NCI-H2196 (cell line): ENCODE data around the gene KLHL29.
"Not testable (repeated sequence)": the region's sequence is repeated elsewhere in the genome, so short reads cannot be mapped to it uniquely, and the experiment has no call there.

Experiments
- DNase-seq: peaks from one replicate; lab custom pipeline; 2025; ENCODE audit not compliant: unreplicated experiment; lab: John Stamatoyannopoulos, UW

Gene KLHL29

GRCh38 chr2:23705771-23706612, 321.0 kb downstream of the KLHL29 start:
- no peak for DNase-seq

- no peak for DNase-seq
Observed at GRCh38 chr2:23706613-23707078, 321.7 kb downstream of the KLHL29 start.

GRCh38 chr2:23707096-23707495, 322.1 kb downstream of the KLHL29 start:
- no peak for DNase-seq

- no peak for DNase-seq
Observed at GRCh38 chr2:23708771-23709170, 323.8 kb downstream of the KLHL29 start.

GRCh38 chr2:23709311-23709710, 324.3 kb downstream of the KLHL29 start:
- DNase-seq = no peak

GRCh38 chr2:23711979-23712755, 327.2 kb downstream of the KLHL29 start:
- no peak for DNase-seq

- no peak for DNase-seq
Observed at GRCh38 chr2:23712756-23713151, 327.8 kb downstream of the KLHL29 start.

- DNase-seq = no peak
Observed at GRCh38 chr2:23713351-23713750, 328.4 kb downstream of the KLHL29 start.

- no peak for DNase-seq
Observed at GRCh38 chr2:23718931-23719700, 334.1 kb downstream of the KLHL29 start.

GRCh38 chr2:23719716-23720115, 334.7 kb downstream of the KLHL29 start:
- no peak for DNase-seq

- no peak for DNase-seq
Observed at GRCh38 chr2:23720705-23721453, 335.9 kb downstream of the KLHL29 start.

GRCh38 chr2:23721454-23721826, 336.5 kb downstream of the KLHL29 start:
- no peak for DNase-seq

- DNase-seq = no peak
Observed at GRCh38 chr2:23722255-23722654, 337.3 kb downstream of the KLHL29 start.

GRCh38 chr2:23723029-23723428, 338.1 kb downstream of the KLHL29 start:
- not testable (repeated sequence) for DNase-seq

- no peak for DNase-seq
Observed at GRCh38 chr2:23734416-23734815, 349.4 kb downstream of the KLHL29 start.

GRCh38 chr2:23736783-23737182, 351.8 kb downstream of the KLHL29 start:
- not testable (repeated sequence) for DNase-seq

- DNase-seq = no peak
Observed at GRCh38 chr2:23745068-23745725, 360.2 kb downstream of the KLHL29 start.

- DNase-seq = no peak
Observed at GRCh38 chr2:23745726-23746105, 360.7 kb downstream of the KLHL29 start.

GRCh38 chr2:23746141-23746863, 361.3 kb downstream of the KLHL29 start:
- no peak for DNase-seq
